HepG2 (cell line): ENCODE results near the gene POLH. TPM values are rescaled to one million over a fixed set of nuclear protein-coding genes. Genes with fewer than 3 reads are reported as not detected.

Experiments used
- AGO2 ChIP-seq: fragments of 200-400 bp; formaldehyde crosslinking; optimal IDR thresholded peaks from 2 replicates; pipeline ENCODE3; 2017; ENCODE audit warnings: mild to moderate bottlenecking, low read depth, low read length, moderate library complexity
- CHD2 ChIP-seq: IDR thresholded peaks from 2 replicates; pipeline ENCODE4 v1.6.1; 2011; ENCODE audit warnings: low read depth, low read length, improper control_type of control experiment
- EZH2 ChIP-seq: conservative IDR thresholded peaks from 2 replicates; pipeline ENCODE4 v1.6.1; 2012; ENCODE audit warnings: mild to moderate bottlenecking, low read depth, low read length, moderate library complexity
- HDAC1 ChIP-seq: sonication (generic); formaldehyde crosslinking; IDR thresholded peaks from 2 replicates; pipeline ENCODE4 v1.5.1; 2020; ENCODE audit warnings: mild to moderate bottlenecking, missing genetic modification reagents
- ISX ChIP-seq: sonication (generic); formaldehyde crosslinking; conservative IDR thresholded peaks from 2 replicates; pipeline ENCODE4 v1.5.0; 2020; ENCODE audit warnings: missing genetic modification reagents
- KAT2B ChIP-seq: fragments of 150-350 bp; IDR thresholded peaks from 2 replicates; pipeline ENCODE4 v1.6.1; 2014; ENCODE audit warnings: low read depth, low read length, borderline replicate concordance
- KAT7 ChIP-seq: IDR thresholded peaks from 2 replicates; pipeline ENCODE4 v1.6.1; 2018; ENCODE audit warnings: borderline replicate concordance, missing compliant biosample characterization
- KLF9 ChIP-seq: IDR thresholded peaks from 2 replicates; pipeline ENCODE4 v1.6.1; 2016; ENCODE audit warnings: low read depth
- MAF1 ChIP-seq: sonication (generic); formaldehyde crosslinking; IDR thresholded peaks from 2 replicates; pipeline ENCODE4 v1.5.0; 2020; ENCODE audit warnings: missing genetic modification reagents, borderline replicate concordance
- MAFG ChIP-seq: sonication (generic); formaldehyde crosslinking; IDR thresholded peaks from 2 replicates; pipeline ENCODE4 v1.5.1; 2020; ENCODE audit warnings: mild to moderate bottlenecking, missing genetic modification reagents
- NCOA5 ChIP-seq: sonication (generic); formaldehyde crosslinking; IDR thresholded peaks from 2 replicates; pipeline ENCODE4 v1.4.0; 2020; ENCODE audit warnings: missing genetic modification reagents
- PHF5A ChIP-seq: IDR thresholded peaks from one replicate; pipeline ENCODE4 v1.6.1; 2018; ENCODE audit warnings: low read depth, missing genetic modification reagents; ENCODE audit not compliant: unreplicated experiment
- SIX4 ChIP-seq: sonication (generic); formaldehyde crosslinking; IDR thresholded peaks from 2 replicates; pipeline ENCODE4 v1.4.0; 2020; ENCODE audit warnings: missing genetic modification reagents
- STAG1 ChIP-seq: sonication (generic); formaldehyde crosslinking; IDR thresholded peaks from 2 replicates; pipeline ENCODE4 v1.4.0; 2020; ENCODE audit warnings: missing genetic modification reagents
- TBL1XR1 ChIP-seq: fragments of 150-350 bp; IDR thresholded peaks from 2 replicates; pipeline ENCODE4 v1.6.1; 2014; ENCODE audit warnings: borderline replicate concordance, low read length; ENCODE audit not compliant: partially characterized antibody
- TEAD3 ChIP-seq: optimal IDR thresholded peaks from 2 replicates; pipeline ENCODE3; 2016; ENCODE audit warnings: borderline replicate concordance
- ZBTB8A ChIP-seq: sonication (generic); formaldehyde crosslinking; IDR thresholded peaks from 2 replicates; pipeline ENCODE4 v1.4.0; 2020; ENCODE audit warnings: mild to moderate bottlenecking, low read depth, missing genetic modification reagents, borderline replicate concordance
- ZMYM4 ChIP-seq: sonication (generic); formaldehyde crosslinking; IDR thresholded peaks from 2 replicates; pipeline ENCODE4 v1.8.1; 2023; ENCODE audit warnings: mild to moderate bottlenecking, missing genetic modification reagents
- ZNF263 ChIP-seq: sonication (generic); formaldehyde crosslinking; IDR thresholded peaks from 2 replicates; pipeline ENCODE4 v1.4.0; 2020; ENCODE audit warnings: missing genetic modification reagents
- ZNF282 ChIP-seq: fragments of 450-650 bp; IDR thresholded peaks from 2 replicates; pipeline ENCODE4 v1.6.1; 2018; ENCODE audit not compliant: partially characterized antibody
- ZNF333 ChIP-seq: sonication (generic); formaldehyde crosslinking; IDR thresholded peaks from 2 replicates; pipeline ENCODE4 v1.4.0; 2020; ENCODE audit warnings: mild to moderate bottlenecking, missing genetic modification reagents, borderline replicate concordance
- polyA plus RNA-seq, 8 experiments: library from polyadenylated mRNA; depleted of rRNA in 3 of 8; stranded (reverse) in 7 of 8; unstranded in 1 of 8; fragments of >200 nt; fragmentation: Illumina TruSeq in 4 of 8; extraction: Trizol in 4 of 8; gene quantifications; 2 replicates each; pipeline versions ENCODE4 v1.2.1 to v1.2.3, GENCODE V29; 2011 to 2016; ENCODE audit warnings: low read depth in 4 of 8, missing spikeins in 1 of 8, mixed read lengths in 1 of 8; ENCODE audit not compliant: insufficient read depth in 1 of 8
- total RNA-seq, 5 experiments: library from RNA; depleted of rRNA; stranded (reverse); fragments of >200 nt; fragmentation: Illumina TruSeq; extraction: Trizol; gene quantifications; 2 replicates each; pipeline ENCODE4 v1.2.3, GENCODE V29; 2016; ENCODE audit warnings: low read depth in 1 of 5
- TF ChIP-seq, protein P1 (sequence below): sonication (generic); formaldehyde crosslinking; IDR thresholded peaks from 2 replicates; pipeline ENCODE4 v1.4.0; 2020; ENCODE audit warnings: missing genetic modification reagents
- TF ChIP-seq, protein P2 (sequence below): sonication (generic); formaldehyde crosslinking; IDR thresholded peaks from 2 replicates; pipeline ENCODE4 v1.4.0; 2020; ENCODE audit warnings: mild to moderate bottlenecking, missing genetic modification reagents
- TF ChIP-seq, protein P3 (sequence below): sonication (generic); formaldehyde crosslinking; IDR thresholded peaks from 2 replicates; pipeline ENCODE4 v1.4.0; 2020; ENCODE audit warnings: missing genetic modification reagents
- TF ChIP-seq, protein P4 (sequence below): sonication (generic); formaldehyde crosslinking; IDR thresholded peaks from 2 replicates; pipeline ENCODE4 v1.5.0; 2020; ENCODE audit warnings: missing genetic modification reagents
- TF ChIP-seq, protein P5 (sequence below): sonication (generic); formaldehyde crosslinking; IDR thresholded peaks from 2 replicates; pipeline ENCODE4 v1.5.1; 2020; ENCODE audit warnings: missing genetic modification reagents, mild to moderate bottlenecking, borderline replicate concordance

The POLH gene
- total and polyA plus RNA-seq, 2 of the 13 experiments (the other 11 are each of a cell fraction or from before 2014, with no cell fraction given): 11.6 to 25.0 TPM

DNA sequence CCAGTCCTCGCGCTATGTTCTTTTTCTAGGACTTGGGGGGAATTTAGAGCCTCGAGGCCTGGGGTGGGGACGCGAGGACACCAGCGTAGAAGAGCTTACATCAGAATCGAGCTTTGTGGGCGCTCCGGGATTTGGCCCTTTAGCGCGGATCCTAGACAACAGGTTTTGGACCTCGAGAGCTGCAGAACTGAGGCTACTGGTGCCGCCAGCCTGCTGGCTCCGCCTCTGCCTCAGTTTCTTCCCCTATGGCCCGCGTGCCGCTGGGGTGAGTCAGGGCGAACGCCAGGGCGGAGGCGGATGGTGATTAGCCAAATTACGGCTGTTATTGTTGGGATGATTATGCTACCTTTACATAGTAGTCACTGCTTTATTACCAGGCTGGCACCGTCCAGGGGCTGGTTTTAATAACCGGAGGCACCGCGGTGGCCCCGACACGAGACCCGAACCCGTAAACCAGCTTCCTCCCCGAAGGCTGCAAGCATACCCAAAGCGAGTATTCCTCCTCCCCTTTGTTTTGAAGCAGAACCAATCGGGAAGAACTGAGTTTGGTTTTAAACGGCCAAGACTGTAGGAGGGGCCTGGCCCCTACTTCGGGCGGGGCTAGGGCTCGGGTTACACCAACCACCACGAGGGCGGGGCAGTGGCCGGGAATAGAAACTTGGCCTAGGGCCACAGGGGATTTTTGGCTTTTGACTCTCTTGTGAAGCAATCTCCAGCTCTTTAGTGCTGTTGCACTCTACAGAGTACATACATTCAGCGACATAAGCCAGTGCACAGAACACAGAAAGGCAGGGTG lies 53.7 kb downstream of the POLH start (continued):
- TF ChIP-seq PHF5A (CRISPR knock-in tag) (peak; percentile 81), EZH2 (no peak), ZMYM4 (CRISPR knock-in tag) (peak; percentile 82), NCOA5 (CRISPR knock-in tag) (no peak), HDAC1 (CRISPR knock-in tag) (peak; percentile 13), MAFG (CRISPR knock-in tag) (no peak), TBL1XR1 (no peak), ZBTB8A (no peak), SIX4 (peak; percentile 99), ZNF282 (no peak), STAG1 (CRISPR knock-in tag) (no peak), KAT7 (0 out of 2 replicates have a peak, but pooled peaks have one; percentile 2), MAF1 (no peak), KAT2B (no peak), CHD2 (no peak), ZNF263 (CRISPR knock-in tag) (peak; percentile 52), ISX (CRISPR knock-in tag) (peak; percentile 88), KLF9 (CRISPR knock-in tag) (peak; percentile 47; the same call in 1 of the 2 replicates), TEAD3 (CRISPR knock-in tag) (peak; percentile 12), ZNF333 (peak; percentile 72), AGO2 (peak; percentile 32)
- TF ChIP-seq, protein P1, sequence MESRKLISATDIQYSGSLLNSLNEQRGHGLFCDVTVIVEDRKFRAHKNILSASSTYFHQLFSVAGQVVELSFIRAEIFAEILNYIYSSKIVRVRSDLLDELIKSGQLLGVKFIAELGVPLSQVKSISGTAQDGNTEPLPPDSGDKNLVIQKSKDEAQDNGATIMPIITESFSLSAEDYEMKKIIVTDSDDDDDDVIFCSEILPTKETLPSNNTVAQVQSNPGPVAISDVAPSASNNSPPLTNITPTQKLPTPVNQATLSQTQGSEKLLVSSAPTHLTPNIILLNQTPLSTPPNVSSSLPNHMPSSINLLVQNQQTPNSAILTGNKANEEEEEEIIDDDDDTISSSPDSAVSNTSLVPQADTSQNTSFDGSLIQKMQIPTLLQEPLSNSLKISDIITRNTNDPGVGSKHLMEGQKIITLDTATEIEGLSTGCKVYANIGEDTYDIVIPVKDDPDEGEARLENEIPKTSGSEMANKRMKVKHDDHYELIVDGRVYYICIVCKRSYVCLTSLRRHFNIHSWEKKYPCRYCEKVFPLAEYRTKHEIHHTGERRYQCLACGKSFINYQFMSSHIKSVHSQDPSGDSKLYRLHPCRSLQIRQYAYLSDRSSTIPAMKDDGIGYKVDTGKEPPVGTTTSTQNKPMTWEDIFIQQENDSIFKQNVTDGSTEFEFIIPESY (CRISPR knock-in tag): peak; percentile 24; the same call in 1 of the 2 replicates
- TF ChIP-seq, protein P2, sequence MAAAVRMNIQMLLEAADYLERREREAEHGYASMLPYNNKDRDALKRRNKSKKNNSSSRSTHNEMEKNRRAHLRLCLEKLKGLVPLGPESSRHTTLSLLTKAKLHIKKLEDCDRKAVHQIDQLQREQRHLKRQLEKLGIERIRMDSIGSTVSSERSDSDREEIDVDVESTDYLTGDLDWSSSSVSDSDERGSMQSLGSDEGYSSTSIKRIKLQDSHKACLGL (CRISPR knock-in tag): peak; percentile 63; the same call in 1 of the 2 replicates
- TF ChIP-seq, protein P3, sequence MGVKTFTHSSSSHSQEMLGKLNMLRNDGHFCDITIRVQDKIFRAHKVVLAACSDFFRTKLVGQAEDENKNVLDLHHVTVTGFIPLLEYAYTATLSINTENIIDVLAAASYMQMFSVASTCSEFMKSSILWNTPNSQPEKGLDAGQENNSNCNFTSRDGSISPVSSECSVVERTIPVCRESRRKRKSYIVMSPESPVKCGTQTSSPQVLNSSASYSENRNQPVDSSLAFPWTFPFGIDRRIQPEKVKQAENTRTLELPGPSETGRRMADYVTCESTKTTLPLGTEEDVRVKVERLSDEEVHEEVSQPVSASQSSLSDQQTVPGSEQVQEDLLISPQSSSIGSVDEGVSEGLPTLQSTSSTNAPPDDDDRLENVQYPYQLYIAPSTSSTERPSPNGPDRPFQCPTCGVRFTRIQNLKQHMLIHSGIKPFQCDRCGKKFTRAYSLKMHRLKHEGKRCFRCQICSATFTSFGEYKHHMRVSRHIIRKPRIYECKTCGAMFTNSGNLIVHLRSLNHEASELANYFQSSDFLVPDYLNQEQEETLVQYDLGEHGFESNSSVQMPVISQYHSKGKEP (CRISPR knock-in tag): 0 out of 2 replicates have a peak, but pooled peaks have one; percentile 46
- TF ChIP-seq, protein P4, sequence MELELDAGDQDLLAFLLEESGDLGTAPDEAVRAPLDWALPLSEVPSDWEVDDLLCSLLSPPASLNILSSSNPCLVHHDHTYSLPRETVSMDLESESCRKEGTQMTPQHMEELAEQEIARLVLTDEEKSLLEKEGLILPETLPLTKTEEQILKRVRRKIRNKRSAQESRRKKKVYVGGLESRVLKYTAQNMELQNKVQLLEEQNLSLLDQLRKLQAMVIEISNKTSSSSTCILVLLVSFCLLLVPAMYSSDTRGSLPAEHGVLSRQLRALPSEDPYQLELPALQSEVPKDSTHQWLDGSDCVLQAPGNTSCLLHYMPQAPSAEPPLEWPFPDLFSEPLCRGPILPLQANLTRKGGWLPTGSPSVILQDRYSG (CRISPR knock-in tag): peak; percentile 89; the same call in 1 of the 2 replicates
- TF ChIP-seq, protein P5, sequence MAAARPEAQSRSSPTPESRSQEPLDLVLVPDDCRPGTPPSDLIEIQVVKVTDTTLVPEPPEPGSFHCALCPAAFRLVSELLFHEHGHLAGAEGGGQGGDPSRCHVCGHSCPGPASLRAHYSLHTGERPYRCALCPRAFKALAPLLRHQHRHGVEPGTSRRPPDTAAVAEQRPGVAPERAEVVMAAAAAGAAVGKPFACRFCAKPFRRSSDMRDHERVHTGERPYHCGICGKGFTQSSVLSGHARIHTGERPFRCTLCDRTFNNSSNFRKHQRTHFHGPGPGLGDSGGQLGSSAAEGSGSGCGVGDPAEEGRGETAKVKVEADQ: no peak
